GM21825 (cell line): ENCODE measurements around the gene VKORC1.
"Not testable (repeated sequence)": the region's sequence is repeated elsewhere in the genome, so short reads cannot be mapped to it uniquely, and the experiment has no call there.

Experiments used
- ATAC-seq: cut with Tn5 transposase; IDR thresholded peaks from one replicate; pipeline ENCODE4 v1.9.1; 2021; ENCODE audit warnings: mild to moderate bottlenecking, moderate library complexity; ENCODE audit not compliant: unreplicated experiment

The VKORC1 gene

GRCh38 chr16:31094424-31095120, at the start of gene VKORC1:
VKORC1 (minus strand) TSS chr16:31094797; CDS start chr16:31094729, 68 bp downstream.
- peak; percentile 88 for ATAC-seq

DNA sequence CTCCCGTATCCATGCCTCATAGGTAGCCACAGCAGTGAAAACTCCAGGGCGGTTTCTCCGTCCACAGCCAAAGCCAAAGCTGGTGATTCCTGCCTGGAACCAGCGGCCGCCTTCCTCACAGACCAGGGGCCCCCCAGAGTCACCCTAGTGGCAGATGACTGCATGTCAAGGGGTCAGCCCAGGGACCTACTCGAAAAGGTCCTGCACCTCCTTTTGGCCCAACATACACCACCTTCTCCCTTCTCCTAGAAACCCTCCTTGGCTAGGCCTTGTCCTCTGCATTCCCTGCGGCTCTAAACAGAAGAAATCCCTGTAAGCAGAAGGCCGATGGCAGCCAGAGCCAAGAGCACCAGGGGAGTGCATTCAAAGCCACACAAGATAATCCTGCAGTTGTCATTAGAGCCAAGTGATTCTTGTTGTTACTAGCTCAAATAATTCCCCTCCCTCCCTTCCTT, 49.1 kb upstream of the VKORC1 start:
- no peak for ATAC-seq

DNA sequence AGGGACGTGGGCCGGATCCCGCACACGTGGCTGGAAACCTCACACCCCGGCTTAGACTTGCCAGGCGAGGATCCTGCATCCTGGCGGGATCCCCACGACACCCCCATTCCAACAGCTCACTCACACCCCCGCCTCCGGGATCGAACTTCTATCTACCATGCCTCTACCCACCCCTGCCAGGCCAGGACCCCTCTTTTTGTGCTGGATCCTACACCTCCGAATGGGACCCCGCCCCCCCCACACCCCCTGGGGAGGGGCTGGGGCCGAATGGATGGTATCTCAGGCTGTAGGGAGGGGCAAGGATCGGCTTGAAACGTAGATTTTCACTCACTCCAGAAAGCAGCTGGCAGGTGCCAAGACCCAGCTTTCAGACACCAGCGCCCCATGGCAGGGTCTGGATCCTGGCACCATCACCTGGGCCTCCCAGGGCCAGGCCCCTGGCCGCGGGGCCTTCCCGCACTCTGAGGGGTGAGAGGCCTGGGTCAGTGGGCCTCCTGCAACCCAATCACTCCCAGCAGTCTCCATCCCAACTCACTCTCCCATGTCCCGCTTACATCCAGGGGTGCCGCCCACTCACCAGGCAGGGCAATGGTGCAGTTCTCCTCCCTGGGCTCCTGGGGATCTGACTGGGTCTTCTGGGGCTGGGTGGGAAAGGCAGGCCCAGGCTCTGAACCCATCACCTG, 48.6 kb upstream of the VKORC1 start:
- ATAC-seq = no peak

DNA sequence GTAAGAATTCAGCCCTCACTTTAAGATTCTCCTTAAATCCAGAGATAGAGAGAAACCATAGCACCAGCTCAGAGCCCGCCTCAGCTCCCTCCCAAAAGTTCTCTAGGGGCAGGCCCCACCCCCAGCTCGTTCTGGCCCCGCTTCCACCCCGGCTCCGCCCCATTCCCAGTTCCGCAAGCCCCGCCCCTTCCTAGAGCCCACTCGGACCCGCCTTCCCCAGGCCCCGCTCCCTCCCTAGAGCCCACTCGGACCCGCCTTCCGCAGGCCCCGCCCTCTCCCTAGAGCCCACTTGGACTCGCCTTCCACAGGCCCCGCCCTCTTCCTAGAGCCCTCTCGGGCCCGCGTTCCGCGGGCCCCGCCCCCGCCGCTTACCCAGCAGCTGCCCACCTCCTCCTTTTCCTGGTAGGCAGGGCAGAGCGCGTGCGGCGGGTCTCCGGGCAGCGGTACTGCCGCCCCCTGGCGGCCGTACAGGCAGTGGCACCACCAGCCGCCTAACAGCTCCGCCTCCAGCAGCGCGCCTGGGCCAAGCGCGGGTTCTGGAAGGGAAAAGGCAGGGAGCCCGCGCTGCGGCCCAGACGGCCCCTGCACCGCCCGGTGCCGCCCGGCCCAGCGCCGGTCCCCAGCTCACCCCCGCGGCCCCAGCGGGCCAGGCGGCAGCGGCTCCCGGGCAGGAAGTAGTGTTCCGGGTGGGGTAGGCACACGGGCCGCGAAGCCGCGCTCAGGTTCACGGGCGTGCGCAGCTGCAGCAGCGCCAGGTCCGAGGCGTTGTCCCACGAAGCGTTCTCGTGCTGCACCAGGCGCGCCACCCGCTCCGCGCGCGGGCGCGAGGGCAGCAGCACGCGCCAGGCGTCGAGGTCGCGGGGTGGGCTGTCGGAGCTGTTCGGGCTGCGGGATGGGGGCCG, 47.8 kb upstream of the VKORC1 start:
- peak; percentile 86 for ATAC-seq

DNA sequence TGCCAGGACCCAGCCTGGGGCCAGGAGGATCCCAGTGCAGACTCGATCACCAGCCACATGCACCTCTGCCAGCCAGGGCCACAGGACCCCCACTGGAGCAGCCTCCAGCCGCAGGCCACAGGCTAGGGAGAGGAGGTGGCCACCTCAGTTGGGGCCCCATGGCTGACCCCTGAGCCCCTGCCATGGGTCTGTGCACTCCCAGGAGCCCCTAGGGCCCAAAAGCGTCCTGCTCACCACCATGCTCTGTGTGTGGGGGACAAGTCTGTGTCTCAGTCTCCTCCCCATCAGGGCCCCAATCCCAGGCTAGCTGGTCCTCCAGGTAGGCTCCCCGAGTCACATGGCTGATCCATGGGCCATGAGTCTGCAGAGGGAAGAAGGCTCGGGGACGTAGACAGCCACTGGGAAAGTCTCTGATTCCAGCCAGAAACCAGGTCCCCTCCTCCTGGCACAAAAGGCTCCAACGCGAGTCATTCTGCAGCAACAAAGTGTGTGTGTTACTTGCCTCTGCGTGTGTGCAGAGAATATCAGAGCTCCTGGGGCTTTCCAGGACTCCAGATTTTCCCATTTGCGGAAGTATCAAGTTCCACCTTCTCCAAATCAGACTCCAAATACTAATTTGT, 47.0 kb upstream of the VKORC1 start:
- ATAC-seq = peak; percentile 2

DNA sequence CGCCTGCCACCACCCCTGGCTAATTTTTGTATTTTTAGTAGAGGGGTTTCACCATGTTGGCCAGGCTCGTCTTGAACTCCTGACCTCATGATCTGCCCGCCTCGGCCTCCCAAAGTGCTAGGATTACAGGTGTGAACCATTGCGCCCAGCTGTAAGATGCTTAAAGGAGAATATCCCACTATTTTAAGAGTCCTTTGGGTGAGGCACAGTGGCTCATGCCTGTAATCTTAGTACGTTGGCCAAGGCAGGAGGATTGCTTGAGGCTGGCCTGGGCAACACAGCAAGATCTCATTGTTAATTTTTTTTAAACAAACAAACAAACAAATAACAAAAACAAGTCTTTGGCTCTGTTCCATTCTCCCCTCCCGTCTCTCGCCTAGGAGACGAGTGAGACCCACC, 46.5 kb upstream of the VKORC1 start:
- not testable (repeated sequence) for ATAC-seq

GRCh38 chr16:31138621-31139578, 44.3 kb upstream of the VKORC1 start:
- no peak for ATAC-seq

DNA sequence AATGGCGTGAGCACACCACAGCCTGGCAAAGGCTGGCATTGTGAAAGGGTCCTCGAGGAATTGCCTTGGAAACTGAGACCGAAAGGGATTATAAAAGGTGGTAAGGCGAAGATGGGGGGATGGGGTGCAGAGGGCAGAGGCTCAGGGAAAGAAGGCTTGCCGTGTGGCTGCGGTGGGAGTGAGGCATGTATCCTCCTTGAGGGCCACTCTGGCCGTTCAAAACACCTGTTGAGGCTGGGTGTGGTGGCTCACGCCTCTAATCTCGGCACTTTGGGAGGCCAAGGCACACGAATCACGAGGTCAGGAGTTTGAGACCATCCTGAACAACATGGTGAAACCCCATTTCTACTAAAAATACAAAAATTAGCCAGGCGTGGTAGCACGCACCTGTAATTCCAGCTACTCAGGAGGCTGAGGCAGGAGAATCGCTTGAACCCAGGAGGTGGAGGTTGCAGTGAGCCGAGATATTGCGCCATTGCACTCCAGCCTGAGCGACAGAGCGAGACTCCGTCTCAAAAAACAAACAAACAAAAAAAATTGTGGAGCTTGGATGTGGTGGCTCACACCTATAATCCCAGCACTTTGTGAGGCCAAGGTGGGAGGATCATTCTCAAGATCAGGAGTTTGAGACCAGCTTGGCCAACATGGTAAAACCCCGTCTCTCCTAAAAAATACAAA, 42.4 kb upstream of the VKORC1 start:
- ATAC-seq = not testable (repeated sequence)

GRCh38 chr16:31136287-31136662, 41.7 kb upstream of the VKORC1 start:
- ATAC-seq = no peak

DNA sequence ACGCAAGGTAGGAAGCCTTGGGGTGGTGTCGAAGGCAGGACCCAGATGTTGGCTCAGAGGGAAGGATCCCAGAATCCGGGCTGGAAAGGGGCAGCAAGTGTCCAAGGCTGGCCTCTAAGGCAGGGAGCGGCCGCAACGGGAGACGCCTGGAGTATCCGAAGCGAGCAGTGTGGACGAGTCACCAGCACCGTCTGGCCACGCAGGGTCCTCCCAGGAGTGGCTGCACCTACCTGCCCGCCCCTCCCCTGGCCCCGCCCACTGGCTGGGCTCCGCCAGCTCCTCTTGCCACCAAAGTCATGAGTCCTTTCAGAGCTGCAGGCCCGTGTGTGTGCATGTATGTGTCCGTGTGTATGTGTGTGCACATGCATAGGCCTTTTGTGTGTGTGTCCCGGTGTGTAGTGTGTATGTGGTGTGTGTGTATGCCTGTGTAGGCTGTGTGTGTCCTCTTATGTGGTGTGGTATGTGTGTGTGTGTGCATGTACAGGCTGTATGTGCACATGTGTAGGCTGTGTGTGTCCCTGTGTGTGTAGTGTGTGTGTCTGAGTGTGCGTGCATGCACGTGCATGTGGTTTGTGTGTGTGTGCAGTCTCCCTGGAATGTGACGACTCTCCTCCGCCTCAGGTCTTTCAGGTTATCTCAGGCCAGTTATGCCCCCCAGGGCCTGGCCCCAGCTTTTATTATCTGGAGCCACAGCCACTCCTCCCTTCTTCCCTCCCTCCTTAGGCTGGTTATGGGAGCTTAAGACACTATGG, 41.1 kb upstream of the VKORC1 start, which contains the start of gene PRSS8:
Gene PRSS8 (minus strand): TSS at position 193 of the 752 bp plus-strand sequence. CDS start 229 bp downstream, outside the sequence.
- ATAC-seq = no peak

DNA sequence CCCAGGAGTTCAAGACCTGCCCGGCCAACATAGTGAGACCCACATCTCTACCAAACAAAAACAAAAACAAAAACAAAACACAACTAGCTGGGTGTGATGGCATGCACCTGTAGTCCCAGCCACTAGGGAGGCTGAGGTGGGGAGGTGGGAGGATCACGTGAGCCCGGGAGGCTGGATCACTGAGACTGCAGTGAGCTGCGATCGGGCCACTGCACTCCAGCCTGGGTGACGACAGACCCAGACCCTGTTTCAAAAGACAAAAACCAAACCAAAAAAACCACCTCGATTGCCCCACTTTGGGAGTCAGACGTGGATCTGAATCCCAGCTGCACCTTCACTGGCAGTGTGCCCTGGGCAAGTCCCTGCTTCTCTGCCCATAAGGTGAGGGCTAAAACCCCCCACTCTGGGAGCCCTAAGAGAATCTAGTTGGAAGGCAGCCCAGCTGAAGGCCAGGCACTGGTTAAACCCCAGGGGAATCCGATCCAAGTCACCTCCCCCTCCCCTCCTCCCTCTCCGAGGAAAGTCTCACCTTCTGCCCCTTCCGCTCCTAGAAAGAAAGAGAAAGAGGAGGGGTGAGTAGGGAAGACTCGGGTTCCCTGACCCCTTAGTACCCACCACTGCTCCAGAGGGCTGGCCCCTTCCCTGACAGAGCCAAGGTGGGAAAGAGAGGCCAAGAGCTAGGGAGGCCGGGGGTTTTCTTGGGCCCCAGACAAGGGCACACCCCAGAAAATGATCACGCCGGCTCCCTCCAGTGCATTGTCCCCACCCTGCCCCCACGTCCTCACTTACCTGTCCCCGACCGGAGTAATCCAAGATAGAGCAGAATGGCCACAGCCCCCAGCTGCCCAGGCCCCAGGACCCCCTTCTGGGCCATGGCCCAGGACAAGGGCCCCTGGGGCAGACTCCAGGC, 40.3 kb upstream of the VKORC1 start:
- ATAC-seq = no peak

- ATAC-seq = no peak
Observed at GRCh38 chr16:31134091-31134571, 39.5 kb upstream of the VKORC1 start.

DNA sequence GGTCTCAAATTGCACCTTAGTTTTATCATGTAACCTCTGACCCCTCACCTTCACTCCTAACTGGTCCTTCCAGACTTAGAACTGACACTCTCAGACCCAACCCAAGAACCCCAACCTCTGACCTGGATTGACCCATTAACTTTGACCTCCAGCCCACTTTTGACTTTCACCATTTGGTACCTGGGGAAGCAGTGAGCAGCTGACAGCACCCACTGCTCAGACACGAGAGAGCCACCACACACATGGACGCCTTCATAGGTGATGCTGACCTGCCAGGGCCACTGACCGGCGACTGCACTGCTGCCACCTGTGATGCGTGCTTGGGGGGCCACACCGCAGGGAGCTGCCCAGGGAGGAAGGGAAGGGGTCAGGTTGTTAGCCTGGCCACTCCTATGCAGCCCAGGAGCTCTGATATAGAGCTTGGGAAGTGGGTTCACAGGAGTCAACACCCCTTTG, 38.5 kb upstream of the VKORC1 start:
- ATAC-seq = no peak

- ATAC-seq = no peak
Observed at GRCh38 chr16:31132303-31132979, 37.8 kb upstream of the VKORC1 start.

GRCh38 chr16:31131841-31132271, 37.3 kb upstream of the VKORC1 start:
- no peak for ATAC-seq

GRCh38 chr16:31131416-31131815, 36.8 kb upstream of the VKORC1 start:
- ATAC-seq = no peak

- ATAC-seq = no peak
Observed at GRCh38 chr16:31130899-31131298, 36.3 kb upstream of the VKORC1 start.
